WERI-Rb-1 (cell line): ENCODE results near the gene CRYBG2.
A peak's percentile ranks its signal among the peaks of the same experiment; 100 is the strongest.

Experiments
- DNase-seq: peaks from one replicate; pipeline ENCODE4 v3.0.0-alpha.2; 2020
- H3K27ac ChIP-seq: fragments of 250-450 bp; sonication (Bioruptor Pico); 2 replicates; pipeline ENCODE4 v1.5.1; 2020; ENCODE audit warnings: mild to moderate bottlenecking, moderate library complexity
- H3K27me3 ChIP-seq: fragments of 250-450 bp; sonication (Bioruptor Pico); 2 replicates; pipeline ENCODE4 v1.5.1; 2021; ENCODE audit warnings: mild to moderate bottlenecking, low read depth, moderate library complexity; ENCODE audit not compliant: insufficient read depth, severe bottlenecking
- H3K36me3 ChIP-seq: fragments of 250-450 bp; sonication (Bioruptor Pico); 2 replicates; pipeline ENCODE4 v1.5.1; 2020; ENCODE audit warnings: mild to moderate bottlenecking, moderate library complexity
- H3K4me3 ChIP-seq: 2 replicates; pipeline ENCODE4 v1.5.1; 2011; ENCODE audit warnings: low read depth, mild to moderate bottlenecking, control low read depth, low read length
- H3K9me3 ChIP-seq: fragments of 250-450 bp; sonication (Bioruptor Pico); 2 replicates; pipeline ENCODE4 v1.5.1; 2021; ENCODE audit warnings: mild to moderate bottlenecking, moderate library complexity; ENCODE audit not compliant: severe bottlenecking
- TF ChIP-seq, protein P1 (sequence below): IDR thresholded peaks from 2 replicates; pipeline ENCODE4 v1.5.1; 2011; ENCODE audit warnings: low read depth, mild to moderate bottlenecking, control low read depth, inconsistent platforms, low read length

The CRYBG2 gene

GRCh38 chr1:26291939-26292338 is 62.0 kb downstream of the CRYBG2 start:
- TF ChIP-seq, protein P1, sequence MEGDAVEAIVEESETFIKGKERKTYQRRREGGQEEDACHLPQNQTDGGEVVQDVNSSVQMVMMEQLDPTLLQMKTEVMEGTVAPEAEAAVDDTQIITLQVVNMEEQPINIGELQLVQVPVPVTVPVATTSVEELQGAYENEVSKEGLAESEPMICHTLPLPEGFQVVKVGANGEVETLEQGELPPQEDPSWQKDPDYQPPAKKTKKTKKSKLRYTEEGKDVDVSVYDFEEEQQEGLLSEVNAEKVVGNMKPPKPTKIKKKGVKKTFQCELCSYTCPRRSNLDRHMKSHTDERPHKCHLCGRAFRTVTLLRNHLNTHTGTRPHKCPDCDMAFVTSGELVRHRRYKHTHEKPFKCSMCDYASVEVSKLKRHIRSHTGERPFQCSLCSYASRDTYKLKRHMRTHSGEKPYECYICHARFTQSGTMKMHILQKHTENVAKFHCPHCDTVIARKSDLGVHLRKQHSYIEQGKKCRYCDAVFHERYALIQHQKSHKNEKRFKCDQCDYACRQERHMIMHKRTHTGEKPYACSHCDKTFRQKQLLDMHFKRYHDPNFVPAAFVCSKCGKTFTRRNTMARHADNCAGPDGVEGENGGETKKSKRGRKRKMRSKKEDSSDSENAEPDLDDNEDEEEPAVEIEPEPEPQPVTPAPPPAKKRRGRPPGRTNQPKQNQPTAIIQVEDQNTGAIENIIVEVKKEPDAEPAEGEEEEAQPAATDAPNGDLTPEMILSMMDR: no peak
- DNase-seq: no peak
- Histone ChIP-seq H3K4me3 (no peak overlapping the region), H3K36me3 (no peaks in the 10 kb centered on the region), H3K27ac (no peak overlapping the region), H3K27me3 (no peaks in the 10 kb centered on the region), H3K9me3 (no peaks in the 10 kb centered on the region)

- H3K36me3 ChIP-seq: no peaks in the 10 kb centered on the region
- H3K27ac ChIP-seq: peak overlapping the region; percentile 66
- H3K4me3 ChIP-seq: no peak overlapping the region
- TF ChIP-seq, protein P1: no peak
- no peaks in the 10 kb centered on the region for H3K27me3 ChIP-seq
- H3K9me3 ChIP-seq: no peaks in the 10 kb centered on the region
- DNase-seq: no peak
Observed at GRCh38 chr1:26291433-26291832, 62.5 kb downstream of the CRYBG2 start.

- H3K9me3 ChIP-seq: no peaks in the 10 kb centered on the region
- TF ChIP-seq, protein P1: no peak
- peak overlapping the region; percentile 66 for H3K27ac ChIP-seq
- no peak overlapping the region for H3K4me3 ChIP-seq
- H3K27me3 ChIP-seq: no peaks in the 10 kb centered on the region
- peak; percentile 39 for DNase-seq
- H3K36me3 ChIP-seq: no peaks in the 10 kb centered on the region
Observed at GRCh38 chr1:26290882-26291261, 63.1 kb downstream of the CRYBG2 start.

DNA sequence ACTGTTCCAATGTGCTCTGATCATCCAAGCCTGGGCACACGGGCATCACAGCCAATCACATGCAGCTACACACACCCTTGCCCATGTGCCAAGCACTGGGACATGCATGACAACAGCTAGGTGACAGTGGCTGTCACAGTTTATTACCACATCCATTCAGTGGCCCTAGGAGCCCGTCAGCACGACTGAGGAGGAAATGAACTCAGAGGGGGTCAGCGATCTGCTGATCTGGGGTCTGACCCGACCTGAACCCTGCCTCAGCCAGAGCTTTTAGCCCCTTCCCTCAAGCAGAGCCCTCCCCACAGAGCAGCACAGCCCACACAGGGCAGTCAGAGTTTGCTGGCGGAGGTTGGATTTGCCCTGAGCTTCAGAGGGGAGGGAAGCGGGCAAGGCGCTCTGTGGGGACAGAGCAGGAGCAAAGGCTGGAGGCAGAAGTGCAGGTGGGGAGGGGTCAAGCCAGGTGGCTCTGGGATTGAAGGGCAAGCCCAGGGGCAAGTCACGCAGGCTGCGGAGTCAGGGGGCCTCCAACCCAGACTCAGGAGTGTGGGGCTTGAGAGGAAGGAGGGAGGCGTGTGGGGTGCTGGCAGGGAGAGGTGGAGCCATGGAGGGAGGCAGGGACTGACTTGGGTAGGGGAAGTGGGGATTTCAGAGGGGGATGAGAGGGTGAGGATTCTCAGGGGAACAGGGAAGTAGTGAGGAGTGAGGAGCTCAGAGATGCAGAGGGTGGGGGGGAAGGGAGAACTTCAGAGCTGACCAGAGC is 63.6 kb downstream of the CRYBG2 start:
- no peak overlapping the region for H3K4me3 ChIP-seq
- TF ChIP-seq, protein P1: no peak
- peak; percentile 70 for DNase-seq
- peak overlapping the region; percentile 66 for H3K27ac ChIP-seq
- no peaks in the 10 kb centered on the region for H3K27me3 ChIP-seq
- H3K36me3 ChIP-seq: no peaks in the 10 kb centered on the region
- H3K9me3 ChIP-seq: no peaks in the 10 kb centered on the region

DNA sequence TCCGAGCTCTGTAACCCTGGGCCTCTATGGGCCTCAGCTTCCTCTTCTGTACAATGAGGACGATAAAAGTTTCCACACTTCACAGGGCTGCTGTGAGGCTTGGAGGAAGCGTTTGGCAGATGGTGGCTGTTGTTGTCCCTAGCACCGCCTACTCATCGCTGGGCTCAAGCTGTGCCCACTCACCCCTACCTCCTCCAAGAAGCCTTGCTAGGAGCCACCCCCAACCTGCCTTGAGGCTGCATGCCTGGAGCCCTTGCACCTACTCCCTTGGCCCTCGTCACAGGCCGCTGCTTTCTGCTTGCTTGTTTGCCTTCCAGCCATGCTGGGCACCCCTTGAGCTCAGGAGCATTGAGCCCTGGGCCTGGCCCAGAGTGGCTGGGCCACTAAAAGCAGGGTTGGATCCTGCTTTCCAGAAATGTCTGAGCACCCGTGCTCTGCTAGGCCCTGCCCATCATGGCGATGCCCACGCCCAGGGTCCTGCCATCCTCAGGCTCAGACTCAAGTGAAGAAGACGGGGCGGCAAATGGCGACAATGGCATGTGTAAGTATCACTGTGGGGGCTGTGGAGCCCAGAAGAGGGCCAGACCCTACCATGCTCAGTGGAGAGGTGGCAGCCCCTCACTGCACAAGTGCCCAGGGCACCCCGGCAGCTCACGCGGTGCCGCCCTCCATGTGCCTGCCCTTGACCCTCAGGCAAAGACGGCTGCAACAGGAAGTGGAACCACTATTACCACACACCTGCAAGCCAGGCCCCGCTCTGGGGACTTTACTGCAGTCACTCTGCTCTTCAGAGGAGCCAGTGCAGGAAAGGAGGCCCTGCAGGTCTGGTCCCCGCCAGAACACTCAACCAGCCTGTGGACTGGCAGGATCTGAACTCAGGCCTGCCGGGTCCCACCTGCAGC is 64.5 kb downstream of the CRYBG2 start:
- no peak overlapping the region; the same call in 1 of the 2 replicates for H3K27ac ChIP-seq
- H3K27me3 ChIP-seq: no peaks in the 10 kb centered on the region
- no peaks in the 10 kb centered on the region for H3K9me3 ChIP-seq
- H3K4me3 ChIP-seq: no peak overlapping the region
- TF ChIP-seq, protein P1: no peak
- H3K36me3 ChIP-seq: peaks cover 3% of the 10 kb centered on the region; the same call in 1 of the 2 replicates
- DNase-seq: peak; percentile 55
